Neural cell (in vitro differentiated cells): ENCODE data around the gene ACP1.
A peak's percentile ranks its signal among the peaks of the same experiment; 100 is the strongest.

Experiments
- CTCF ChIP-seq: fragments of 450-650 bp; IDR thresholded peaks from 2 replicates; pipeline ENCODE4 v1.5.1; 2014; ENCODE audit warnings: antibody characterized with exemption, mild to moderate bottlenecking, moderate library complexity; ENCODE audit not compliant: poor library complexity, severe bottlenecking
- EP300 ChIP-seq: fragments of 450-650 bp; conservative IDR thresholded peaks from 2 replicates; pipeline ENCODE4 v1.6.1; 2014; ENCODE audit warnings: antibody characterized with exemption, mild to moderate bottlenecking, moderate library complexity; ENCODE audit not compliant: poor library complexity, severe bottlenecking
- EZH2 ChIP-seq: fragments of 200-600, 300-800 bp; shearing (Covaris generic), sonication (generic); IDR thresholded peaks from 2 replicates; pipeline ENCODE4 v1.6.1; 2014; ENCODE audit warnings: antibody characterized with exemption, low read length, borderline replicate concordance, mild to moderate bottlenecking; ENCODE audit not compliant: insufficient read depth, poor library complexity, severe bottlenecking
- REST ChIP-seq: IDR thresholded peaks from 2 replicates; pipeline ENCODE4 v1.6.1; 2012; ENCODE audit warnings: borderline replicate concordance

- TF ChIP-seq EP300 (no peak), EZH2 (peak; percentile 39), CTCF (no peak), REST (no peak)
These were observed 23.4 kb downstream of the ACP1 start, which contains the start of gene ALKAL2 for GRCh38 chr2:287911-288757.
